GM21528 (cell line): Measurements from ENCODE around the gene NFAM1.

ENCODE experiments used
- ATAC-seq: cut with Tn5 transposase; IDR thresholded peaks from one replicate; pipeline ENCODE4 v1.9.1; 2021; ENCODE audit warnings: mild to moderate bottlenecking, moderate library complexity; ENCODE audit not compliant: unreplicated experiment, low FRiP score

Gene NFAM1

GRCh38 chr22:42340829-42341383, 91.3 kb downstream of the NFAM1 start:
- no peak for ATAC-seq

- ATAC-seq: no peak
Observed at GRCh38 chr22:42340150-42340549, 92.1 kb downstream of the NFAM1 start.

- no peak for ATAC-seq
Observed at GRCh38 chr22:42338479-42338878, 93.7 kb downstream of the NFAM1 start.

GRCh38 chr22:42337356-42337755, 94.8 kb downstream of the NFAM1 start:
- ATAC-seq: no peak

- no peak for ATAC-seq
Observed at GRCh38 chr22:42336527-42337227, 95.5 kb downstream of the NFAM1 start.

GRCh38 chr22:42335839-42336378, 96.3 kb downstream of the NFAM1 start:
- no peak for ATAC-seq

- no peak for ATAC-seq
Observed at GRCh38 chr22:42334875-42335512, 97.2 kb downstream of the NFAM1 start.

- ATAC-seq: no peak
Observed at GRCh38 chr22:42333544-42333943, 98.7 kb downstream of the NFAM1 start.

- no peak for ATAC-seq
Observed at GRCh38 chr22:42332089-42332488, 100.1 kb downstream of the NFAM1 start.

GRCh38 chr22:42331014-42331413, 101.2 kb downstream of the NFAM1 start:
- ATAC-seq: no peak
